Neural cell (in vitro differentiated cells): Measurements from ENCODE around the gene NKPD1. TPM values are rescaled to one million over a fixed set of nuclear protein-coding genes. Genes with fewer than 3 reads are reported as not detected.

Experiments used
- H2AFZ ChIP-seq: fragments of 200-600, 300-800 bp; sonication (generic), shearing (Covaris generic); 2 replicates; pipeline ENCODE4 v1.6.0; 2014; ENCODE audit warnings: low read depth, mild to moderate bottlenecking, antibody characterized with exemption, low read length, moderate library complexity
- H3F3A ChIP-seq: fragments of 200-600 bp; shearing (Covaris generic); 2 replicates; pipeline ENCODE4 v1.6.1; 2016; ENCODE audit warnings: mild to moderate bottlenecking, moderate library complexity, mixed read lengths, antibody characterized with exemption, low read length; ENCODE audit not compliant: insufficient read depth, poor library complexity, severe bottlenecking
- H3K27ac ChIP-seq: fragments of 200-600, 300-800 bp; sonication (generic), shearing (Covaris generic); 2 replicates; pipeline ENCODE4 v1.5.1; 2014; ENCODE audit warnings: mild to moderate bottlenecking, low read length, moderate library complexity
- H3K27me3 ChIP-seq: fragments of 300-800, 200-600 bp; sonication (generic), shearing (Covaris generic); 2 replicates; pipeline ENCODE4 v1.6.0; 2014; ENCODE audit warnings: mild to moderate bottlenecking, low read depth, low read length, moderate library complexity; ENCODE audit not compliant: insufficient read depth
- H3K36me3 ChIP-seq: fragments of 300-800, 200-600 bp; sonication (generic), shearing (Covaris generic); 2 replicates; pipeline ENCODE4 v1.5.1; 2014; ENCODE audit warnings: mild to moderate bottlenecking, antibody characterized with exemption, low read length, moderate library complexity; ENCODE audit not compliant: insufficient read depth
- H3K4me2 ChIP-seq: fragments of 300-800, 200-600 bp; sonication (generic), shearing (Covaris generic); 2 replicates; pipeline ENCODE4 v1.6.0; 2014; ENCODE audit warnings: mild to moderate bottlenecking, low read length
- H3K4me3 ChIP-seq: fragments of 300-800, 200-600 bp; sonication (generic), shearing (Covaris generic); 2 replicates; pipeline ENCODE4 v1.5.1; 2014; ENCODE audit warnings: mild to moderate bottlenecking, low read length, moderate library complexity
- H3K79me2 ChIP-seq: fragments of 200-600 bp; shearing (Covaris generic); replicated peaks from 2 replicates; pipeline ENCODE4 v1.6.0; 2014; ENCODE audit warnings: mild to moderate bottlenecking, low read length, moderate library complexity; ENCODE audit not compliant: insufficient read depth
- H3K9ac ChIP-seq: fragments of 300-800, 200-600 bp; sonication (generic), shearing (Covaris generic); 2 replicates; pipeline ENCODE4 v1.6.1; 2016; ENCODE audit warnings: mild to moderate bottlenecking, low read length, mixed read lengths
- H3K9me2 ChIP-seq: fragments of 200-600 bp; shearing (Covaris generic); 2 replicates; pipeline ENCODE4 v1.6.1; 2016; ENCODE audit warnings: mild to moderate bottlenecking, low read length, mixed read lengths; ENCODE audit not compliant: insufficient read depth
- H3K9me3 ChIP-seq: fragments of 200-600, 300-800 bp; sonication (generic), shearing (Covaris generic); 2 replicates; pipeline ENCODE4 v1.6.1; 2016; ENCODE audit warnings: mild to moderate bottlenecking, mixed run types, low read length, moderate library complexity, mixed read lengths
- H4K20me1 ChIP-seq: fragments of 200-600 bp; shearing (Covaris generic); 2 replicates; pipeline ENCODE4 v1.6.1; 2016; ENCODE audit warnings: mild to moderate bottlenecking, mixed run types; ENCODE audit not compliant: insufficient read depth
- EP300 ChIP-seq: fragments of 450-650 bp; conservative IDR thresholded peaks from 2 replicates; pipeline ENCODE4 v1.6.1; 2014; ENCODE audit warnings: antibody characterized with exemption, mild to moderate bottlenecking, moderate library complexity; ENCODE audit not compliant: poor library complexity, severe bottlenecking
- EZH2 ChIP-seq: fragments of 200-600, 300-800 bp; shearing (Covaris generic), sonication (generic); IDR thresholded peaks from 2 replicates; pipeline ENCODE4 v1.6.1; 2014; ENCODE audit warnings: antibody characterized with exemption, low read length, borderline replicate concordance, mild to moderate bottlenecking; ENCODE audit not compliant: insufficient read depth, poor library complexity, severe bottlenecking
- MXI1 ChIP-seq: fragments of 450-650 bp; conservative IDR thresholded peaks from 2 replicates; pipeline ENCODE4 v1.6.1; 2014; ENCODE audit warnings: antibody characterized with exemption, mild to moderate bottlenecking; ENCODE audit not compliant: poor library complexity, severe bottlenecking
- POLR2AphosphoS5 ChIP-seq: IDR thresholded peaks from 2 replicates; pipeline ENCODE4 v1.6.1; 2012
- RAD21 ChIP-seq: fragments of 450-650 bp; conservative IDR thresholded peaks from 2 replicates; pipeline ENCODE4 v1.6.1; 2014; ENCODE audit warnings: antibody characterized with exemption, mild to moderate bottlenecking, moderate library complexity
- SMC3 ChIP-seq: fragments of 450-650 bp; conservative IDR thresholded peaks from 2 replicates; pipeline ENCODE4 v1.6.1; 2014; ENCODE audit warnings: antibody characterized with exemption, mild to moderate bottlenecking, moderate library complexity; ENCODE audit not compliant: poor library complexity
- TAF1 ChIP-seq: IDR thresholded peaks from 2 replicates; pipeline ENCODE4 v1.6.1; 2012; ENCODE audit warnings: low read depth
- polyA plus RNA-seq: library from polyadenylated mRNA; depleted of rRNA; stranded (reverse); fragments of >200 nt; gene quantifications from 2 replicates; pipeline ENCODE4 v1.2.3, GENCODE V29; 2014
- TF ChIP-seq, protein P1 (sequence below): IDR thresholded peaks from 2 replicates; pipeline ENCODE4 v1.6.1; 2012; ENCODE audit warnings: borderline replicate concordance
- TF ChIP-seq, protein P2 (sequence below): fragments of 450-650 bp; IDR thresholded peaks from 2 replicates; pipeline ENCODE4 v1.5.1; 2014; ENCODE audit warnings: antibody characterized with exemption, mild to moderate bottlenecking, moderate library complexity; ENCODE audit not compliant: poor library complexity, severe bottlenecking

The NKPD1 gene
- polyA plus RNA-seq, 1 donor from 2014 or later: 2.8 TPM

DNA sequence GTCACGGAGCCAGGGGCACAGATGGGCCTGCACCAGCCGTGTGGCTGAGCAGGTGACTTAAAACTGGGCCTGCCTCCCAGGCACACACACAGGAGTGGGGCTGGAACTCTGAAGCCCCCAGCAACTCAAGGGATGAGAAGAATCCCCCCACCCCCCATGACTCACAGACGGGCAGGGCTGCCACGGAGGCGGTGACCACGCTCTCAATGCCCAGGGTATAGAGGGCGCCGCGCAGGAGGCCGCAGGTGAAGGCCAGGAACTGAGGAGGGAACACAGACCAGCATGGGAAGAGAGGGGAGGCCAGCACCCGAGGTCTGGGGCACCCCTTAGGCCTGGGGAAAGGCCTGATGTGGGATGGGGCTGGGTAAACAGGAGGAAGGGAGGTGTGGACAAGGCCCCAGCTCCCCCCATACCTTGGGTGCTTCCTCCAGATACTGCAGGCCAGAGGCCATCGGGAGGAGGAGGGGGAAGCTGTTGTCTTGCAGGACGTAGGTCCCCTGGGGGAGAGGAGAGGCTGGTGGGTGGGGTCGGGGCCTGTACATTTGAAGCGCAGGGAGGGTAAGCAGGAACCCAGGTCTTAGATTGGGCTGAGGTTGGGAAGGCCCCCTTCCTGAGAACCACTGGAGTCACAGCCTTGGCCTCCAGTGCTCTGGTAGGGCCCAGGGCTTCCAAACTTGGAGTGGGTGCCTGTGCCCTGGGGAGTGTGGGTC is 3.1 kb upstream of the NKPD1 start:
- TF ChIP-seq MXI1: no peak
- TF ChIP-seq RAD21: no peak
- no peak for TF ChIP-seq EZH2
- no peak for TF ChIP-seq EP300
- no peak for TF ChIP-seq SMC3
- no peak for TF ChIP-seq TAF1
- Histone ChIP-seq H2AFZ (no peak overlapping the region), H3F3A (no peaks in the 10 kb centered on the region), H3K27ac (no peak overlapping the region), H3K9ac (no peak overlapping the region), H3K4me2 (no peak overlapping the region), H3K4me3 (no peak overlapping the region), H3K9me3 (no peaks in the 10 kb centered on the region), H3K9me2 (no peaks in the 10 kb centered on the region), H3K27me3 (no peaks in the 10 kb centered on the region), H4K20me1 (no peaks in the 10 kb centered on the region), H3K79me2 (no peaks in the 10 kb centered on the region), H3K36me3 (no peaks in the 10 kb centered on the region)

DNA sequence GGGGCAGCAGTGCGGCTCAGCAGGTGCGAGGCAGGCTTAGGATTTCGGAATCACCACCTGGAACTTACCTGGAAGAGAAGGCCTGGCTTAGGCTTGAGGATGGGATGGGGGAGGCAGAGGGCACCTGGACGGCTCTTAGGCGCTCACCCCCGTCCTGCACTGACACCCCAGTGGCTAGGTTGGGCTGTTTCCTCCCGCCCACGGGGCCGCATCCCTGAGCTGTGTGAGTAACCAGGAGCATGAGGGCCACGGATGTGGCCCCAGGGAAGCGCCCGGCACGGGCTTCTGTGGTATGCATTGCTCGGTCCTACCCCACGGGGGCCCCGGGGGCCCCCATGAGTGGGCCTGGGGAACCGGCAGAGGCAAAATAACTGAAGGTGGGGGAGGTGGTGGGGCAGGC is 2.4 kb upstream of the NKPD1 start:
- TF ChIP-seq EZH2 (no peak), MXI1 (no peak), SMC3 (no peak), POLR2AphosphoS5 (no peak)
- TF ChIP-seq, protein P1, sequence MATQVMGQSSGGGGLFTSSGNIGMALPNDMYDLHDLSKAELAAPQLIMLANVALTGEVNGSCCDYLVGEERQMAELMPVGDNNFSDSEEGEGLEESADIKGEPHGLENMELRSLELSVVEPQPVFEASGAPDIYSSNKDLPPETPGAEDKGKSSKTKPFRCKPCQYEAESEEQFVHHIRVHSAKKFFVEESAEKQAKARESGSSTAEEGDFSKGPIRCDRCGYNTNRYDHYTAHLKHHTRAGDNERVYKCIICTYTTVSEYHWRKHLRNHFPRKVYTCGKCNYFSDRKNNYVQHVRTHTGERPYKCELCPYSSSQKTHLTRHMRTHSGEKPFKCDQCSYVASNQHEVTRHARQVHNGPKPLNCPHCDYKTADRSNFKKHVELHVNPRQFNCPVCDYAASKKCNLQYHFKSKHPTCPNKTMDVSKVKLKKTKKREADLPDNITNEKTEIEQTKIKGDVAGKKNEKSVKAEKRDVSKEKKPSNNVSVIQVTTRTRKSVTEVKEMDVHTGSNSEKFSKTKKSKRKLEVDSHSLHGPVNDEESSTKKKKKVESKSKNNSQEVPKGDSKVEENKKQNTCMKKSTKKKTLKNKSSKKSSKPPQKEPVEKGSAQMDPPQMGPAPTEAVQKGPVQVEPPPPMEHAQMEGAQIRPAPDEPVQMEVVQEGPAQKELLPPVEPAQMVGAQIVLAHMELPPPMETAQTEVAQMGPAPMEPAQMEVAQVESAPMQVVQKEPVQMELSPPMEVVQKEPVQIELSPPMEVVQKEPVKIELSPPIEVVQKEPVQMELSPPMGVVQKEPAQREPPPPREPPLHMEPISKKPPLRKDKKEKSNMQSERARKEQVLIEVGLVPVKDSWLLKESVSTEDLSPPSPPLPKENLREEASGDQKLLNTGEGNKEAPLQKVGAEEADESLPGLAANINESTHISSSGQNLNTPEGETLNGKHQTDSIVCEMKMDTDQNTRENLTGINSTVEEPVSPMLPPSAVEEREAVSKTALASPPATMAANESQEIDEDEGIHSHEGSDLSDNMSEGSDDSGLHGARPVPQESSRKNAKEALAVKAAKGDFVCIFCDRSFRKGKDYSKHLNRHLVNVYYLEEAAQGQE: no peak
- TF ChIP-seq, protein P2, sequence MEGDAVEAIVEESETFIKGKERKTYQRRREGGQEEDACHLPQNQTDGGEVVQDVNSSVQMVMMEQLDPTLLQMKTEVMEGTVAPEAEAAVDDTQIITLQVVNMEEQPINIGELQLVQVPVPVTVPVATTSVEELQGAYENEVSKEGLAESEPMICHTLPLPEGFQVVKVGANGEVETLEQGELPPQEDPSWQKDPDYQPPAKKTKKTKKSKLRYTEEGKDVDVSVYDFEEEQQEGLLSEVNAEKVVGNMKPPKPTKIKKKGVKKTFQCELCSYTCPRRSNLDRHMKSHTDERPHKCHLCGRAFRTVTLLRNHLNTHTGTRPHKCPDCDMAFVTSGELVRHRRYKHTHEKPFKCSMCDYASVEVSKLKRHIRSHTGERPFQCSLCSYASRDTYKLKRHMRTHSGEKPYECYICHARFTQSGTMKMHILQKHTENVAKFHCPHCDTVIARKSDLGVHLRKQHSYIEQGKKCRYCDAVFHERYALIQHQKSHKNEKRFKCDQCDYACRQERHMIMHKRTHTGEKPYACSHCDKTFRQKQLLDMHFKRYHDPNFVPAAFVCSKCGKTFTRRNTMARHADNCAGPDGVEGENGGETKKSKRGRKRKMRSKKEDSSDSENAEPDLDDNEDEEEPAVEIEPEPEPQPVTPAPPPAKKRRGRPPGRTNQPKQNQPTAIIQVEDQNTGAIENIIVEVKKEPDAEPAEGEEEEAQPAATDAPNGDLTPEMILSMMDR: no peak
- no peaks in the 10 kb centered on the region for H3K27me3 ChIP-seq

More for the DNA sequence above, 2.4 kb upstream of the NKPD1 start:
- no peaks in the 10 kb centered on the region for H3K36me3 ChIP-seq
- H3K4me2 ChIP-seq: no peak overlapping the region
- H3K9me2 ChIP-seq: no peaks in the 10 kb centered on the region
- no peak overlapping the region for H3K27ac ChIP-seq
- no peak overlapping the region for H2AFZ ChIP-seq
- H3F3A ChIP-seq: no peaks in the 10 kb centered on the region
- H3K9me3 ChIP-seq: no peaks in the 10 kb centered on the region
- no peaks in the 10 kb centered on the region for H3K79me2 ChIP-seq
- no peaks in the 10 kb centered on the region for H4K20me1 ChIP-seq
- no peak overlapping the region for H3K9ac ChIP-seq
- H3K4me3 ChIP-seq: no peak overlapping the region
